ENCODE measurements around the gene TMEM203.
A peak's percentile ranks its signal among the peaks of the same experiment; 100 is the strongest.
"Not testable (repeated sequence)": the region's sequence is repeated elsewhere in the genome, so short reads cannot be mapped to it uniquely, and the experiment has no call there.

TMEM203 gene

GRCh38 chr9:137245450-137246421 is 40.3 kb upstream of the TMEM203 start:
- Histone ChIP-seq H3K36me3 (ENCODE audit: control insufficient read depth, insufficient read depth, low read length) (peaks cover 18% of the 10 kb centered on the region), H3K4me3 (replicated peaks; ENCODE audit: low read depth, low read length) (no peak overlapping the region), H3K27me3 (replicated peaks; ENCODE audit: control insufficient read depth, insufficient read depth, low read length) (no peaks in the 10 kb centered on the region)
- no peak for DNase-seq (ENCODE audit: extremely low read depth, insufficient read length)
- no peak for TF ChIP-seq CTCF (IDR thresholded peaks at IDR 0.05; ENCODE audit: insufficient read depth, low read length, poor library complexity, severe bottlenecking)

- TF ChIP-seq CTCF (IDR thresholded peaks at IDR 0.05; ENCODE audit: insufficient read depth, low read length, poor library complexity, severe bottlenecking) = no peak
- no peak overlapping the region for H3K4me3 ChIP-seq (replicated peaks; ENCODE audit: low read depth, low read length)
- H3K27me3 ChIP-seq (replicated peaks; ENCODE audit: control insufficient read depth, insufficient read depth, low read length) = no peaks in the 10 kb centered on the region
- no peak for DNase-seq (ENCODE audit: extremely low read depth, insufficient read length)
- peaks cover 18% of the 10 kb centered on the region for H3K36me3 ChIP-seq (ENCODE audit: control insufficient read depth, insufficient read depth, low read length)
Measured at GRCh38 chr9:137244486-137245449, 39.3 kb upstream of the TMEM203 start.

GRCh38 chr9:137243626-137244485 is 38.4 kb upstream of the TMEM203 start:
- DNase-seq (ENCODE audit: extremely low read depth, insufficient read length) = no peak
- no peaks in the 10 kb centered on the region for H3K27me3 ChIP-seq (replicated peaks; ENCODE audit: control insufficient read depth, insufficient read depth, low read length)
- H3K4me3 ChIP-seq (replicated peaks; ENCODE audit: low read depth, low read length) = no peak overlapping the region
- TF ChIP-seq CTCF (IDR thresholded peaks at IDR 0.05; ENCODE audit: insufficient read depth, low read length, poor library complexity, severe bottlenecking) = no peak
- peaks cover 18% of the 10 kb centered on the region for H3K36me3 ChIP-seq (ENCODE audit: control insufficient read depth, insufficient read depth, low read length)

- H3K27me3 ChIP-seq (replicated peaks; ENCODE audit: control insufficient read depth, insufficient read depth, low read length); DNase-seq (ENCODE audit: extremely low read depth, insufficient read length); H3K4me3 ChIP-seq (replicated peaks; ENCODE audit: low read depth, low read length): not testable (repeated sequence)
- peaks cover 18% of the 10 kb centered on the region for H3K36me3 ChIP-seq (ENCODE audit: control insufficient read depth, insufficient read depth, low read length)
Measured at GRCh38 chr9:137243266-137243625, 37.8 kb upstream of the TMEM203 start.

- DNase-seq (ENCODE audit: extremely low read depth, insufficient read length) = no peak
- peak overlapping the region; percentile 95 for H3K4me3 ChIP-seq (replicated peaks; ENCODE audit: low read depth, low read length)
- H3K36me3 ChIP-seq (ENCODE audit: control insufficient read depth, insufficient read depth, low read length) = peaks cover 18% of the 10 kb centered on the region
- TF ChIP-seq CTCF (IDR thresholded peaks at IDR 0.05; ENCODE audit: insufficient read depth, low read length, poor library complexity, severe bottlenecking) = no peak
- H3K27me3 ChIP-seq (replicated peaks; ENCODE audit: control insufficient read depth, insufficient read depth, low read length) = no peaks in the 10 kb centered on the region
Measured at GRCh38 chr9:137242269-137243203, 37.1 kb upstream of the TMEM203 start.
